Mucosa of descending colon (tissue), 3 donors: ENCODE measurements around the gene WNT16. TPM values are rescaled to one million over a fixed set of nuclear protein-coding genes. Genes with fewer than 3 reads are reported as not detected.

Experiments used
- ATAC-seq: fragments of 200-7000 bp; cut with Tn5 transposase; one replicate; pipeline ENCODE4 v1.9.1; 2020; ENCODE audit warnings: mild to moderate bottlenecking, moderate library complexity
- DNase-seq, 3 donors: peaks; one replicate each; pipeline ENCODE4 v3.0.0-alpha.2; 2020
- H3K36me3 ChIP-seq: fragments of 200-600 bp; one replicate; pipeline ENCODE4 v1.8.0; 2021; ENCODE audit warnings: low read depth, mild to moderate bottlenecking
- H3K4me1 ChIP-seq: fragments of 200-600 bp; one replicate; pipeline ENCODE4 v1.8.0; 2021; ENCODE audit warnings: low read depth, mild to moderate bottlenecking
- H3K4me3 ChIP-seq: fragments of 200-600 bp; one replicate; pipeline ENCODE4 v1.8.0; 2021; ENCODE audit warnings: mild to moderate bottlenecking
- H3K9me3 ChIP-seq: fragments of 200-600 bp; one replicate; pipeline ENCODE4 v1.8.0; 2021; ENCODE audit warnings: mild to moderate bottlenecking
- CTCF ChIP-seq: fragments of 200-600 bp; IDR thresholded peaks from one replicate; pipeline ENCODE4 v1.8.0; 2022; ENCODE audit warnings: antibody characterized with exemption, mild to moderate bottlenecking
- intact Hi-C, 2 donors: fragments of 100-400 bp; cut with DNase I in 1 of 2; cut with micrococcal nuclease in 1 of 2; formaldehyde crosslinking; loops; one replicate each; pipeline versions ENCODE4 v1.11.0 to v1.11.1; 2022; cut with DNase I, micrococcal nuclease
- long read RNA-seq, 2 donors: library from polyadenylated mRNA; unstranded; transcript quantifications; one replicate each; pipeline ENCODE4 v2.0.0, GENCODE V29; 2019 to 2021
- total RNA-seq, 3 donors: library from RNA; stranded (reverse); fragmentation: NEBNext Ultra II Directional in 2 of 3; extraction: Animal tissue kit (Norgen Biotek cat#: 25700) in 2 of 3; gene quantifications; one replicate each; pipeline versions ENCODE4 v1.2.1 to v1.2.4, GENCODE V29; 2021 to 2023
- donor health status: DM: no; HTN: no; CAD: no; lungs with moderate emphysema.
- donor health status: DM: no; HTN: no; CAD: no.
- donor health status: DM: no; HTN: yes; CAD: no.

Gene WNT16
- 1 to 10 TPM in 1 of 3 donors, not detected in 2; 1.4 TPM for total RNA-seq
- long read RNA-seq, donor 1 = 0 reads
- long read RNA-seq, donor 2 = 0 reads

- no peaks in the 10 kb centered on the region for H3K36me3 ChIP-seq
- peaks cover 12% of the 10 kb centered on the region for H3K4me1 ChIP-seq
- no peak within 1 kb of the TSS for H3K4me3 ChIP-seq
- peak; percentile 24 for ATAC-seq
- no peaks in the 10 kb centered on the region for H3K9me3 ChIP-seq
- no peak for TF ChIP-seq CTCF
- intact Hi-C loops = no loop called here
- DNase-seq = peak in 1 of 3 donors; percentile 25
These were observed at the start of gene WNT16 for GRCh38 chr7:121328508-121329190. Gene WNT16 (plus strand): TSS chr7:121329000. CDS start chr7:121329293, 293 bp downstream.

- no peak for ATAC-seq
- no peaks in the 10 kb centered on the region for H3K36me3 ChIP-seq
- no peak for TF ChIP-seq CTCF
- H3K4me3 ChIP-seq = no peak overlapping the region
- no peaks in the 10 kb centered on the region for H3K9me3 ChIP-seq
- H3K4me1 ChIP-seq = no peaks in the 10 kb centered on the region
- intact Hi-C loops = no loop called here
- DNase-seq = no peak
These were observed 49.7 kb upstream of the WNT16 start for GRCh38 chr7:121279060-121279620.

GRCh38 chr7:121279822-121280221, 49.0 kb upstream of the WNT16 start:
- DNase-seq = no peak
- H3K36me3 ChIP-seq = no peaks in the 10 kb centered on the region
- no peaks in the 10 kb centered on the region for H3K4me1 ChIP-seq
- H3K9me3 ChIP-seq = peaks cover 3% of the 10 kb centered on the region
- no peak for ATAC-seq
- no peak overlapping the region for H3K4me3 ChIP-seq
- TF ChIP-seq CTCF = no peak
- intact Hi-C loops = no loop called here

- no peak for ATAC-seq
- intact Hi-C loops = no loop called here
These were observed 48.1 kb upstream of the WNT16 start for GRCh38 chr7:121280656-121281055.

GRCh38 chr7:121282129-121282528, 46.7 kb upstream of the WNT16 start:
- DNase-seq (no peak), ATAC-seq (no peak)
- Histone ChIP-seq H3K36me3 (no peaks in the 10 kb centered on the region), H3K4me1 (no peaks in the 10 kb centered on the region), H3K9me3 (peaks cover 8% of the 10 kb centered on the region), H3K4me3 (no peak overlapping the region)
- TF ChIP-seq CTCF = no peak
- intact Hi-C loops = no loop called here

More at GRCh38 chr7:121280656-121281055, 48.1 kb upstream of the WNT16 start:
- H3K9me3 ChIP-seq = peaks cover 8% of the 10 kb centered on the region
- no peak for TF ChIP-seq CTCF
- H3K4me1 ChIP-seq = no peaks in the 10 kb centered on the region
- no peak overlapping the region for H3K4me3 ChIP-seq
- no peak for DNase-seq
- no peaks in the 10 kb centered on the region for H3K36me3 ChIP-seq
